ENCODE measurements around the gene AP4M1.

Gene AP4M1

DNA sequence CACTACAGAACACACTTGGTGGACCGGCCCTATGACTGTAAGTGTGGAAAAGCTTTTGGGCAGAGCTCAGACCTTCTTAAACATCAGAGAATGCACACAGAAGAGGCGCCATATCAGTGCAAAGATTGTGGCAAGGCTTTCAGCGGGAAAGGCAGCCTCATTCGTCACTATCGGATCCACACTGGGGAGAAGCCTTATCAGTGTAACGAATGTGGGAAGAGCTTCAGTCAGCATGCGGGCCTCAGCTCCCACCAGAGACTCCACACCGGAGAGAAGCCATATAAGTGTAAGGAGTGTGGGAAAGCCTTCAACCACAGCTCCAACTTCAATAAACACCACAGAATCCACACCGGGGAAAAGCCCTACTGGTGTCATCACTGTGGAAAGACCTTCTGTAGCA, 37.3 kb upstream of the AP4M1 start:
- TF ChIP-seq, protein P1, sequence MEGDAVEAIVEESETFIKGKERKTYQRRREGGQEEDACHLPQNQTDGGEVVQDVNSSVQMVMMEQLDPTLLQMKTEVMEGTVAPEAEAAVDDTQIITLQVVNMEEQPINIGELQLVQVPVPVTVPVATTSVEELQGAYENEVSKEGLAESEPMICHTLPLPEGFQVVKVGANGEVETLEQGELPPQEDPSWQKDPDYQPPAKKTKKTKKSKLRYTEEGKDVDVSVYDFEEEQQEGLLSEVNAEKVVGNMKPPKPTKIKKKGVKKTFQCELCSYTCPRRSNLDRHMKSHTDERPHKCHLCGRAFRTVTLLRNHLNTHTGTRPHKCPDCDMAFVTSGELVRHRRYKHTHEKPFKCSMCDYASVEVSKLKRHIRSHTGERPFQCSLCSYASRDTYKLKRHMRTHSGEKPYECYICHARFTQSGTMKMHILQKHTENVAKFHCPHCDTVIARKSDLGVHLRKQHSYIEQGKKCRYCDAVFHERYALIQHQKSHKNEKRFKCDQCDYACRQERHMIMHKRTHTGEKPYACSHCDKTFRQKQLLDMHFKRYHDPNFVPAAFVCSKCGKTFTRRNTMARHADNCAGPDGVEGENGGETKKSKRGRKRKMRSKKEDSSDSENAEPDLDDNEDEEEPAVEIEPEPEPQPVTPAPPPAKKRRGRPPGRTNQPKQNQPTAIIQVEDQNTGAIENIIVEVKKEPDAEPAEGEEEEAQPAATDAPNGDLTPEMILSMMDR (IDR thresholded peaks at IDR 0.05; ENCODE audit: low read length, missing control alignments), result no peak
- DNase-seq (ENCODE audit: low read depth), result no peak

DNA sequence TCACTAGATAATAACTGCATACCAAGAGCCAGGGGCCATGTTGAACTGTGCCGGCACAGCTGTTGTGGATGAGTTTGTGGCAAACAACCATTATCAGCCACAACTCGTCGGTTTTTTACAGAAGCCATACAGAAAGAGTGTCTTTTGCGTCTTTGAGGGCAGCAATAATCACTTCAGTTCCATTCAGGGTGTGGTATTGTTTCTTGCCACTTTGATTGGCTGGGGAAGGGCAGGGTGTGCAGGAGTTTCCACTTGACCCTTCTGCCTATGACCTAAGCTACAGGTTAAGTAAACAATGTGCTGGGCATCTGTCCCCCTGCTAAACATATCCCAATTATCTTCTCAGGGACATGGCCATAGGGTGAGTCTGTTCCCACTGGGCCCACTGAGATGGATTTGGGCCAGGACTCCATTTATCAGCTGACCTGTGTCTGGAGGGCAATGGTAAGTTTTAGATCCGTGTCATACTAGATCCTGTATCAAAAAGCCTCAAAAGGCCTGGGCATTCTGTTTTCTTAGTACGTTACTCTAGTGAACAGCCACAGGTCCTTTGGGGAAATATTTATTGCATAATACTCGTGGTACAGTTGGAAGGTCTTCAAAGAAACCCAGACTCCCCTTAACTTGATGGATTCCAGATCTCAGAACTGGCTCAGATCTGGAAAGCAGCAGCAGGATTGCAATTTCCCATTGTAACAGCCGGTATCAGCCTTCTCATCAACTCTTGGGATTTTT, 35.8 kb upstream of the AP4M1 start:
- no peak overlapping the region for H3K4me3 ChIP-seq (replicated peaks; ENCODE audit: low read depth, low read length)
- DNase-seq (ENCODE audit: low read depth), result peak; percentile 94
- TF ChIP-seq, protein P1 (IDR thresholded peaks at IDR 0.05; ENCODE audit: low read length, missing control alignments), result no peak

More for the DNA sequence above, 37.3 kb upstream of the AP4M1 start:
- no peak overlapping the region for H3K4me3 ChIP-seq (replicated peaks; ENCODE audit: low read depth, low read length)

DNA sequence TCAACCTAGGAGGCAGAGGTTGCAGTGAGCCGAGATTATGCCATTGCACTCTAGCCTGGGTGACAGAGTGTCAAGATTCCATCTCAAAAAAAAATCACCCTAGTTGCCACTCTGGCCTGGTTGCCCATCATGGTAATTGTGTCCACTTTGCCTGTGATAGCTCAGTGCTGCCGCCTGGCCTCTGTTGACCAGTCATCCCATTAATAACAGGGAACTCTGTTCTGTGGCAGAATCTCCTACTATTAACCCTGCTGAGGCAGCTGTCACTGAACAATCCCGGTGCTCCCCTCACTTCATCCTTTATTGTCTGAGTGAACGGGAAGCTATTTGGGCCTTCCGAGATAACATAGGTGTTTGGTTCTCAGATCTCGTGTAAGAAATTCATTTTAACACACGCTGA, 34.5 kb upstream of the AP4M1 start:
- TF ChIP-seq, protein P1 (IDR thresholded peaks at IDR 0.05; ENCODE audit: low read length, missing control alignments), result no peak
- no peak for DNase-seq (ENCODE audit: low read depth)

GRCh38 chr7:100069991-100070390, 31.5 kb upstream of the AP4M1 start:
- no peak overlapping the region for H3K4me3 ChIP-seq (replicated peaks; ENCODE audit: low read depth, low read length)
- TF ChIP-seq, protein P1 (IDR thresholded peaks at IDR 0.05; ENCODE audit: low read length, missing control alignments), result no peak
- no peak for DNase-seq (ENCODE audit: low read depth)

More for the DNA sequence above, 34.5 kb upstream of the AP4M1 start:
- no peak overlapping the region for H3K4me3 ChIP-seq (replicated peaks; ENCODE audit: low read depth, low read length)

- DNase-seq (ENCODE audit: low read depth), result no peak
- TF ChIP-seq, protein P1 (IDR thresholded peaks at IDR 0.05; ENCODE audit: low read length, missing control alignments), result no peak
- H3K4me3 ChIP-seq (replicated peaks; ENCODE audit: low read depth, low read length), result no peak overlapping the region
Observed at GRCh38 chr7:100071018-100071723, 30.3 kb upstream of the AP4M1 start.

GRCh38 chr7:100072462-100072861, 29.0 kb upstream of the AP4M1 start:
- DNase-seq (ENCODE audit: low read depth), result no peak
- H3K4me3 ChIP-seq (replicated peaks; ENCODE audit: low read depth, low read length), result no peak overlapping the region
- TF ChIP-seq, protein P1 (IDR thresholded peaks at IDR 0.05; ENCODE audit: low read length, missing control alignments), result no peak

Data from fibroblast of pulmonary artery (primary cell).